AG08395 (cell line): ENCODE results near the gene SCG5.

Experiments used
- DNase-seq: peaks from one replicate; pipeline ENCODE4 v3.0.0; 2012; ENCODE audit warnings: mixed read lengths, low spot score

Gene SCG5

GRCh38 chr15:32691689-32692038 is 50.2 kb downstream of the SCG5 start:
- DNase-seq, result no peak

GRCh38 chr15:32692286-32692685 is 50.8 kb downstream of the SCG5 start:
- DNase-seq, result no peak

DNA sequence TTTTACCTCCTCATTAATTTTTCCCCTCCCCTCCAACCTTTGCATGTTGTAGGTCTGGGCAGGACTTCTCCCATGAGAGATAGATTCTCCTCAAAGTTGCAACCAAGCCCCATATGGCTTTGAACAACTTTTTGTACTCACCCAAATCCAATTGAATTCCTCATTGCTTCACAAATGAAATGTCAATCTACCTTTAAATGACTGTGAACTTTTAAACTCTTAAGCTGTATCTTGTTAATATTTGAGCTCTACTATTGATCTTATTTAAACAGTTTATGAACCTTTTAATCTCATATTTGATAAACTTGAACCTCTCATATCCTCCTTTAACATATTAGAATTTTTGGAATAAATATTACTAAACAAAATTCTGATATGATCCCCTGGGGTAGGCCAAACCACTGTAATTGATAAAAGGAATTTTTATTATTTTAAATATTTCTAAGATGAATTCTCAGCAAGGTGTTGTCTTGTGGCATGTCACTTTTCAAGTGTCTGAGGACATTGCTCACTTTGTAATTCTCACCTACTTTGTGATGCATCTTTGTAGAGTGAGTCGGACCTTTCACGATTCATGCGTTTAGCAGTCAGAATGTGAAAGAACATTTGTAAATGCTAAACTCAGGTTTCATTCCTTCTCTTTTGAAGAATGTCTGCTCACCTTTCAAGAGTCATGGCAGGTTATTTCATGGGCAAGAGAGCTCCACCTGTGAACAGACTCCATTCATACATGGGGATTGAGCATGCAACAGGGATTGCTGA is 52.9 kb downstream of the SCG5 start:
- no peak for DNase-seq

DNA sequence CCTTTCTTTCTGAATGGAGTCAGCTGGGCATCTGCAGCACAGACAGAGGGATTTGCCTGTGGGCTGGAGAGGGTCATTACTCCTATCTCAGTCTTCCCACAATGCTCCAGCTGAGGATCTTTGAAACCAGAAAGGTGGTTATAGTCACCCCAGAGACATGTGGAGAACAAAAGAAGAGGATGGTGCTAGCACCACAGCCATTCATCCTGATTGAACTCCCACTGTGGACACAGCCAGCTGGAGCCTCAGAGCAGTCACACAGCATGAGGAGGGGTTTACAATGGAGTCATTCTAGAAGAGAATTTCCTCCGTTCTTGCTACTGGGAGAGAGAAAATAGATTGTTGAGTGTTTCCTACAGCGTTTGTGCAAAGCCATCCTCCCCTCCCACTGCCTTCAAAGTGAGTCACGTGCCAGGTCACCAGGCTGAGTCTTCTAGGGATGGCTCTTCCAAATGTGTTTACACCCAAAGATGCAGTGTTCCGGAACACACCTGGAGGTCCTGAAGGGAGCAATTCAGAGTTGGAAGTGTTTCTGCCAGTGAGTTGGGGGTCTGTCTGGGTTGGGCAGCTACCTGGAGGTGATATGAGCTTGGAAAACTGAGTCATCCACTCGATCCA is 57.4 kb downstream of the SCG5 start:
- DNase-seq, result no peak

DNA sequence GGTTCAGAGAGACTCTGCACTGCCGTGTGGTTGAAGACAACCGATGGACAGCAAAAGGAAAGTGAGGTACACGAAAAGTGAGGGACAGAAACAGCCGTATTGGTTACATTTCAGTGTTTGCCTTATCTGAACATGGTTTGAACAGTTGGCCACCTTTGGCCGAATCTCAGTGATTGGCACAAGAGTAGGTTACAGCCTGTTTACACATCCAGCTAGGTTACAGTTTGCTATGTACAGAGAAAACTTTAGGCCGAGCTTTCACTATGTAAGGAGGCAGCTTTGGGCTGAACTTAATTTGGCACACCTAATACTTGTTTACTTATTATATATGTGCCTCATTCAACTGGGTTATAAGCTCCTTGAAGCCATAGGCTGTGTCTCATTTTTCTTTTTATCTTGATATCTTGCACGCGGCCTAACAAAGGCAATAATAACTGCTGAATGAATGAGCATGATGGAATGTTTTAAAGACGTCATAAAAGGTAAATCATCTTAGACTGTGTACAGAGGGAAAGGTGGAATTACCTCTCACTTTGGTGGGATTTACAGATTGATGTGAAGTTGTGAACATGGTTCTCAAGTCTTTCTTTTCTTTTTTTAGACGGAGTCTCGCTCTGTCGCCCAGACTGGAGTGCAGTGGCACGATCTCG is 59.1 kb downstream of the SCG5 start:
- no peak for DNase-seq

DNA sequence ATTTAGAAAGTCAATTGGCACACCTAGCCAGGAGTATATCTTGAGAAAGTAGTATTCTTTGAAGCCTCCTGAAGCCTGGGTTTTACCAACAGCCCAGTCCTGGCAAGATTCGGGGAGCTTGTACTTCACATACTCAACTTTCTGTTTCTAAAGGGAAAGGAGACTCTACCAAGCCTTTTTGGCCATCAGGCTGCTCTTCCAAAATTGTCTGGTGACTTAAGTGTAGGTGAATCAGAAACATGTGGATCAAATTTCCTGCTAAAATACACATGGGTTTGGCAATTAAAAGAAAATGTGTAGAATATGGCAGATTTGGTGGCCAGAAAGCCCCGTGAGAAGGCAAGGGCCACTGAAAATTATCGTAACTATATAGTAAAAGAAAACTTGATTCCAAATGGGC is 60.4 kb downstream of the SCG5 start:
- DNase-seq, result no peak

DNA sequence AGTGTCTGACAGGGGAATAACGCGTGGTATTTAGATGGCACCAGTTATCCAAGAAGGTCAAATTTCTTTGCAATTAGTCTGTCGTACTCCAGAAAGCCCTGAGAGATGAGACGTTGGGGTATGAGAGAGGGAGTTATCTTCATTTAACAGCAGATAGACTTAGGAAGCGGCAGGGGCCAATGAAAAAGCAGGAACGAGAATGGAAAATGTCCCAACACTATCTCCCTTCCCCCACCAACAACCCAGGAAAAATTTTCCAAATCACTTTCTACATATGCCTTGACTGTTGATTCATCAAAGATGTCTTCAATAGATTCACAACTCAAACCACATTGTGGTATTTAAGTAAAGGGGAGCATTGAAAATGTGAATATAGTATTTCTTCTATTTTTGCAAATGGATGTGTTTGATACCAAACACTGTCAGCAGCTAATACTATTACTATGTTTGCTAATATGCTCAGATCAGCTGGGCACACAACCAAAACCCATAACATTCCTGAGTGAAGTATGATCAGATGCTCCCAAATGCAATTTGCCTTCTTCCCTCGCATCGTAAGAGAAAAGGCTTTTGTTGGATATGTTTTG is 63.0 kb downstream of the SCG5 start:
- DNase-seq, result peak; percentile 77

DNA sequence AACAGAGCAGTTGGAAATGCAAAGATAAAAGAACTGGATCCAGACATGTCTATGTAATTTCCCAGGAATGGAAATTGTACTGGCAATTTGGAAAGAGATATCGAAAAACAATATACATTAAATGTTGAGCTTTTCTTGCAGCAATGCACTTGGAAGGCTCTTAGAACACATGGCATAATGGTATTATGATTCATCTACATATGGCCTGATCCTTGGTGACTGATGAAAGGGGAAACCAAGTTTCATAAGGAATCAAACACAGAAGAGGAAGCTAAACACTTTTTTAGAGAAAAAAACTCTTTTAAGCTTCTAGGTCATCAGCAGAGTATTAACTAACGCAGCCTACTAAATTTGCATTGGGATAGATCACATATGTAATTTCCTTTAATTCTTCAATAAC is 63.9 kb downstream of the SCG5 start:
- DNase-seq, result no peak

- peak; percentile 66 for DNase-seq
Observed at GRCh38 chr15:32706704-32707103, 65.2 kb downstream of the SCG5 start.

DNA sequence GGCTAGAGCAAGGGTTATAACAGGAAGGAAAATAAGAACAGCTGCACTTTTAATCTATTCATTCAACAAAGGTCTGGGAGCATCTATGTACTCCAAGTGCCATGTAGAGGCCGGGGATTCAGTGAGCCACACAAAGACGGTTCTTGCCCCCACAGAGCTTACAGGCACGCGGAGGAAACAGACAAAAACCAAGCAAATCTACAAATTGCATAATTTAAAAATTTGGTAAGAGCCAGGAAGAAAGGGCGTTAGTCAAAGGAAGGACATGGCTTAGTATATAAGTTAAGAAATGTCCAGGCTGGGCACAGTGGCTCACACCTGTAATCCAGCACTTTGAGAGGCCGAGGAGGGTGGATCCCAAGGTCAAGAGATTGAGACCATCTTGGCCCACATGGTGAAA is 65.9 kb downstream of the SCG5 start:
- no peak for DNase-seq

DNA sequence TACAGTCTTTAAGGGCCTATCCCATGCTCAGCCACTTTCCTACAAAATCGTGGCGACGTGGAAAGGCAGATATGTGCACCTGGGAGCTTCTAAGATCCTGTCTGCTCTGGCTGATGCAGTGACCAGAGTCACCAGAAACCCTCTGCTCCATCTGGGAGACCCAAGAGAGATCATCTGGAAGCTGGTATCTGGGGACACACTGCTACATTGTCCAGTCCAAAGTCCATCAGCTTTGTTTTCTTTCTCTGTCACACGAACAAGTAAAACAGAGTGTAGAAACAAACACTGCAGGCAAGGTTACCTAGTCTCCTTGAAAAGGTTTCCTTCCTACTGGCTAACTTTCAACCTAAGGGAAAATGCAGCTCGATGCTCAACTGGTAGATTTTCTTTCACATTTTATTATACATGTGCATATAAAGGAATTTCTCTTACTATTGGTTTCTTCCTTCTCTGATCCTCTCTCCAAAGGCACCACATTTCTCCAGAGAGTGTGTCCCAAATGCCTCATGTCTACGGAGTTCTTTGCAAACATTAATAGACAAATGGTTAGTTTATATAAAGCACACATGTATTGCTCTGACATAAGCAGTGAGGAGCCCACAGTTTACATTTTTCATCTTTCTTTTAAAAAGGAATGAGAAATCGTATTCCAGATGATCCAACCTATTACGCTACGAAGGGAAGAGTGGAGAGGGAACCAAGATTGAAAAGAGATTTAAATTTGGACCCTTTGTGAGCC is 68.0 kb downstream of the SCG5 start:
- no peak for DNase-seq

DNA sequence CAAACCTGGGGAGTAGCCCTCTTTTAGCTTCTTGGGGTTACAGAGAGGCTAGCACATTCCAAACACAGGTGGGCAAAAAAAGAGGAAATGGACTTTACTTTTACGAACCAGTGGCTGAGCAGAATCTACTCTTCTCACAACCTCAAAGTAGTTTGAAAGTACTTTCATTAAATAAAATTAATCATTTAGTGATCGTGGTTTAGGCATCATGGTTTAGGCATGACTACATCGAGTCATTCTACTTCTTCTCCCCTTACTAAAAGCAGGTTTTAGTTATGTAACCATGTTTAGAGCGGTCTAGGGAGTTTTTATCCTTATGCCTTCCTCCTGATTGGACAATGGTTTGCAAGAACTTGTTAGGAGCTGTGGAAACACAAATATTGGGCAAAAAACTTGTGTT is 73.8 kb downstream of the SCG5 start:
- DNase-seq, result no peak

GRCh38 chr15:32716216-32716914 is 74.9 kb downstream of the SCG5 start:
- DNase-seq, result no peak

DNA sequence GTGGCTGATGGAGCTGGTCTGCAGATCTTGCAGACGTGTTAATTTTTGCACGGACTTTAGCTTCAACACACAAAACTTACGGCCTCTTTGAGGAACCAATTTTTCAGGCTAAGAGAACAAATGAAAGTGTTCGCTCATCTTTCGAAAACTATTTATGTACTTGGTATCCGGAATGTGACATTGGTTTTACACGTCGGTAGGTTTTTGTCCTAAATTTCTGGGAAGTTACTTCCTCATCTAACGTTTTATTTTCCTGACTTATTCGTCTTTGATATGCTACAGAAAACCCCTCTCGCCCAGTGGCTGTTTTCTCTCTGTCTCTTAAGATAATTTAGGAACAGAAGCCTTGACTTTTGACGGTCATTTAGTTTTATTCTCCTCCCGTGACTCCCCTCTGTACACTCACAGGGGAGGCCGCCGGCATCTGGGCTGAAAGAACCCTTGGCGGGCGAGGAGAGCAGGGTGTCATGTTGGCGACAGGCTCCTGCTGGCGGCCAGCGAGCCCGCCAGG is 75.5 kb downstream of the SCG5 start:
- no peak for DNase-seq

- DNase-seq, result peak; percentile 88
Observed at GRCh38 chr15:32717426-32718226, 76.1 kb downstream of the SCG5 start, which contains the start of gene GREM1. TSS of gene GREM1 (plus strand) at chr15:32718004. CDS start at chr15:32730691, 12,687 bp downstream.

DNA sequence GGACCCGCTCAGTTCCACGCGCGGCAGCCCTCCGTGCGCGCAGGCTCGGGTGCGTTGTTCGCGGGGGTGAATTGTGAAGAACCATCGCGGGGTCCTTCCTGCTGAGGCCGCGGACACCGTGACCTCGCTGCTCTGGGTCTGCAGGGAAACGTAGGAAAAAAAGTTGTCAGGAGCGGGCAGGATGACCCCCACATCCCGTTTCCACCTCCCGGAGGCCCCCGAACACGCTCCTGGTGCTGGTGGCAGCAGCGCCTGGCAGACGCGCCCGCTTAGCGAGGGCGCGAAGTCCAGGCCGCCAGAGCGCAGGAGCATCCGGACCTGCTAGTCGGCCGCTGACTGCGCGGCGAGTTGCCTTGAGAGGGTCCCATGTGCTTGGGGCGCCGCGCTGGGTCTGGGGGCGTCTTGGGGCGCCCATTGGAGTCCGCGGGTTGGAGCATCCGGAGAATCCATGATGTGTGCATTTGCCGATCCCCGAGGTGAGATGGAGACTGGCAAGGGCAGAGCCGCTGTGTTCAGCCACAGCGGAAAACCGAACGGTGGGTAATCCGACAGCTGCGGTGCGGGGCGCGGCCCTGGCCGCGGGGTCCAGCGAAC is 76.8 kb downstream of the SCG5 start:
- no peak for DNase-seq

- no peak for DNase-seq
Observed at GRCh38 chr15:32718821-32719716, 77.6 kb downstream of the SCG5 start.

GRCh38 chr15:32721596-32721995 is 80.1 kb downstream of the SCG5 start:
- DNase-seq, result no peak

GRCh38 chr15:32722136-32722535 is 80.6 kb downstream of the SCG5 start:
- no peak for DNase-seq
